Hepatocyte (in vitro differentiated cells): ENCODE data around the gene ABCB1. TPM values are rescaled to one million over a fixed set of nuclear protein-coding genes. Genes with fewer than 3 reads are reported as not detected.

Experiments
- DNase-seq: peaks from one replicate; pipeline ENCODE4 v3.0.0-alpha.2; 2016; ENCODE audit warnings: low spot score
- H2AFZ ChIP-seq: fragments of 200-600 bp; sonication (generic); 2 replicates; pipeline ENCODE4 v1.6.0; 2016; ENCODE audit warnings: antibody characterized with exemption, mild to moderate bottlenecking
- H3K27ac ChIP-seq: fragments of 200-600 bp; sonication (generic); 2 replicates; pipeline ENCODE4 v1.5.1; 2016; ENCODE audit warnings: mild to moderate bottlenecking
- H3K27me3 ChIP-seq: fragments of 200-600 bp; sonication (generic); 2 replicates; pipeline ENCODE4 v1.6.1; 2016
- H3K36me3 ChIP-seq: fragments of 200-600 bp; sonication (generic); replicated peaks from 2 replicates; pipeline ENCODE4 v1.5.1; 2016; ENCODE audit warnings: low read depth; ENCODE audit not compliant: insufficient read depth
- H3K4me1 ChIP-seq: fragments of 200-600 bp; sonication (generic); 2 replicates; pipeline ENCODE4 v1.5.1; 2016; ENCODE audit warnings: mild to moderate bottlenecking, moderate library complexity; ENCODE audit not compliant: insufficient read depth
- H3K4me2 ChIP-seq: fragments of 200-600 bp; sonication (generic); 2 replicates; pipeline ENCODE4 v1.6.0; 2016
- H3K4me3 ChIP-seq: fragments of 200-600 bp; sonication (generic); 2 replicates; pipeline ENCODE4 v1.5.1; 2016; ENCODE audit warnings: mild to moderate bottlenecking
- H3K79me2 ChIP-seq: fragments of 200-600 bp; sonication (generic); 2 replicates; pipeline ENCODE4 v1.6.0; 2017; ENCODE audit warnings: mild to moderate bottlenecking
- H3K9me2 ChIP-seq: fragments of 200-600 bp; sonication (generic); replicated peaks from 2 replicates; pipeline ENCODE4 v1.6.0; 2017; ENCODE audit warnings: mild to moderate bottlenecking; ENCODE audit not compliant: insufficient read depth
- H3K9me3 ChIP-seq: fragments of 200-600 bp; sonication (generic); 2 replicates; pipeline ENCODE4 v1.5.1; 2016; ENCODE audit warnings: low read depth, mild to moderate bottlenecking
- H4K20me1 ChIP-seq: fragments of 200-600 bp; sonication (generic); 2 replicates; pipeline ENCODE4 v1.6.0; 2016; ENCODE audit warnings: mild to moderate bottlenecking; ENCODE audit not compliant: insufficient read depth, poor library complexity, severe bottlenecking
- CTCF ChIP-seq: fragments of 200-600 bp; sonication (generic); IDR thresholded peaks from 2 replicates; pipeline ENCODE4 v1.5.1; 2016; ENCODE audit warnings: antibody characterized with exemption, mild to moderate bottlenecking; ENCODE audit not compliant: poor library complexity
- EZH2 ChIP-seq: fragments of 200-600 bp; sonication (generic); IDR thresholded peaks from 2 replicates; pipeline ENCODE4 v1.6.1; 2016; ENCODE audit warnings: antibody characterized with exemption, mild to moderate bottlenecking, borderline replicate concordance
- EZH2phosphoT487 ChIP-seq: fragments of 200-600 bp; sonication (generic); IDR thresholded peaks from one replicate; pipeline ENCODE4 v1.6.1; 2018; ENCODE audit warnings: antibody characterized with exemption, mild to moderate bottlenecking, low read depth, moderate library complexity; ENCODE audit not compliant: unreplicated experiment, severe bottlenecking
- WGBS: methylation state at CpG from one replicate; pipeline ENCODE4 v1.1.6; 2016; ENCODE audit warnings: low lambda C conversion rate; ENCODE audit errors: missing lambda C conversion rate; 5-methylcytosine and 5-hydroxymethylcytosine counted together
- polyA plus RNA-seq: library from polyadenylated mRNA; unstranded; fragments of >200 nt; fragmentation: Nextera tagmentation; extraction: Ambion mirVana; gene quantifications from 2 replicates; pipeline ENCODE4 v1.2.1, GENCODE V29; 2016
- total RNA-seq: library from RNA; depleted of rRNA; stranded (reverse); fragments of >200 nt; gene quantifications from 2 replicates; pipeline ENCODE4 v1.2.3, GENCODE V29; 2014

The ABCB1 gene
- total and polyA plus RNA-seq, 2 experiments from 2014 or later, result 7.9 to 20.0 TPM

- WGBS, result 74% methylated on average over 7 of the region's 7 CpGs
- no peaks in the 10 kb centered on the region for H3K79me2 ChIP-seq
Measured at GRCh38 chr7:87624628-87625027, 23.9 kb upstream of the ABCB1 start.

GRCh38 chr7:87615197-87615596 lies 14.5 kb upstream of the ABCB1 start:
- Histone ChIP-seq H2AFZ (no peak overlapping the region), H3K27me3 (no peaks in the 10 kb centered on the region), H3K4me3 (no peak overlapping the region), H4K20me1 (no peaks in the 10 kb centered on the region), H3K36me3 (no peaks in the 10 kb centered on the region), H3K4me1 (no peaks in the 10 kb centered on the region), H3K79me2 (no peaks in the 10 kb centered on the region), H3K9me3 (no peaks in the 10 kb centered on the region), H3K9me2 (no peaks in the 10 kb centered on the region), H3K4me2 (no peak overlapping the region), H3K27ac (no peak overlapping the region)
- no peak for DNase-seq
- TF ChIP-seq EZH2, result no peak
- no peak for TF ChIP-seq EZH2phosphoT487
- no peak for TF ChIP-seq CTCF
- WGBS, result 82% methylated on average over 1 of the region's 1 CpG

More at GRCh38 chr7:87624628-87625027, 23.9 kb upstream of the ABCB1 start:
- Histone ChIP-seq H2AFZ (no peak overlapping the region), H3K9me3 (no peaks in the 10 kb centered on the region), H3K27ac (no peak overlapping the region), H3K4me3 (no peak overlapping the region), H3K4me2 (no peak overlapping the region), H4K20me1 (no peaks in the 10 kb centered on the region), H3K36me3 (no peaks in the 10 kb centered on the region), H3K27me3 (peaks cover 7% of the 10 kb centered on the region), H3K4me1 (no peaks in the 10 kb centered on the region), H3K9me2 (no peaks in the 10 kb centered on the region)
- DNase-seq, result no peak
- TF ChIP-seq CTCF, result no peak
- TF ChIP-seq EZH2, result no peak
- no peak for TF ChIP-seq EZH2phosphoT487

- Histone ChIP-seq H2AFZ (no peak overlapping the region), H3K79me2 (no peaks in the 10 kb centered on the region), H3K27me3 (no peaks in the 10 kb centered on the region), H3K9me3 (no peaks in the 10 kb centered on the region), H3K4me2 (no peak overlapping the region), H3K9me2 (no peaks in the 10 kb centered on the region), H3K4me1 (no peaks in the 10 kb centered on the region), H4K20me1 (no peaks in the 10 kb centered on the region), H3K36me3 (no peaks in the 10 kb centered on the region), H3K27ac (no peak overlapping the region), H3K4me3 (no peak overlapping the region)
- TF ChIP-seq EZH2, result no peak
- no peak for TF ChIP-seq CTCF
- no peak for TF ChIP-seq EZH2phosphoT487
- DNase-seq, result no peak
- WGBS, result 90% methylated on average over 5 of the region's 5 CpGs
Measured at GRCh38 chr7:87609916-87610315, 9.2 kb upstream of the ABCB1 start.

- DNase-seq, result no peak
- Histone ChIP-seq H3K4me3 (no peak overlapping the region), H3K9me2 (no peaks in the 10 kb centered on the region), H2AFZ (no peak overlapping the region), H3K4me2 (no peak overlapping the region), H3K79me2 (no peaks in the 10 kb centered on the region), H3K27ac (no peak overlapping the region), H3K4me1 (no peaks in the 10 kb centered on the region), H3K36me3 (no peaks in the 10 kb centered on the region), H3K9me3 (no peaks in the 10 kb centered on the region), H3K27me3 (peaks cover 4% of the 10 kb centered on the region), H4K20me1 (no peaks in the 10 kb centered on the region)
- no peak for TF ChIP-seq EZH2
- no peak for TF ChIP-seq CTCF
- TF ChIP-seq EZH2phosphoT487, result no peak
- WGBS, result 48% methylated on average over 3 of the region's 3 CpGs
Measured at GRCh38 chr7:87608431-87608830, 7.7 kb upstream of the ABCB1 start.
